ENCODE measurements around the gene CEP170. TPM values are rescaled to one million over a fixed set of nuclear protein-coding genes. Genes with fewer than 3 reads are reported as not detected.

CEP170 gene
- total RNA-seq, 1 donor from 2014 or later: 39.3 TPM

DNA sequence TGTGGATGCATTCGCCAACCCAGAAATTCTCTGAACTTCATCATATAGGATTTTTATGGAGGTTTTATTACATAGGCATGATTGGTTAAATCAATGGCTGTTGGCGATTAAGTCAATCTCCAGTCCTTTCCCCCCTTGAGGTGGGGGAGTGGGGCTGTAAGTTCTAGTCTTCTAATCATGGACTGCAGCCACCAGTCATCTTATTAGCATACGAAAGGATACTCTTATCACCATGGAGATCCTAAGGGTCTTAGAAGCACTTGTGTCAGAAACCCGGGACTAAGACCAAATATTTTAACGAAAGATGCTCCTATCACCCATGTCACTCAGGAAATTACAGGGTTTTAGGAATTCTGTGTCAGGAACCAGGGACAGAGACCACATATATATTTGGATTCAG, 37.0 kb upstream of the CEP170 start:
- H3K36me3 ChIP-seq: peaks cover 0 to 25% of the 10 kb centered on the region in 2 donors
- intact Hi-C loops (cut with DNase I): no loop called here

DNA sequence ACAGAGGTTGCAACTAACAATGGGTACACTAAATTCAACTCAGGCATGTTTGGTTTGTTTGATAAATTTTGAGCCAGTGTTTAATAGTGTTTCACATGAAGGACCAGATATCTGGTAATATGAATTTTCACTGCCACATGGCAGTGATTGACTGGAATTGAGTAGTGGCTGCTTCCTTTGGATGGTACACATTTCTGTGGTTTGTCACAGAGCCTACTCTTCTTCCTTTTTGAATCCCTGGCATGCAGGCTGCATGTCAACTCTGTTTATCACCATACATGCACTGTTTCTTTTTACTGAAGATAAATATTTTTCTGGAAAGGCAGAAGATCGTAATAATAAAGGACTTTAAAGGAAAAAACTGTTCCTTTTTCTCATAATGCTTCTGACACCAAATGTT, 36.2 kb upstream of the CEP170 start:
- DNase-seq (ENCODE audit: extremely low spot score in 2 of 2): no peak
- Histone ChIP-seq H3K4me3 (no peak overlapping the region), H3K27me3 (no peaks in the 10 kb centered on the region), H3K9me3 (no peaks in the 10 kb centered on the region), H3K4me1 (no peaks in the 10 kb centered on the region), H3K27ac (no peak overlapping the region), H3K36me3 (peaks cover 0 to 26% of the 10 kb centered on the region in 2 donors)
- intact Hi-C loops (cut with DNase I): no loop called here
- no peak for TF ChIP-seq CTCF (IDR thresholded peaks at IDR 0.05)
- TF ChIP-seq POLR2AphosphoS5 (IDR thresholded peaks at IDR 0.05; ENCODE audit: insufficient read depth in 1 of 2, low read depth in 1 of 2): no peak
- TF ChIP-seq POLR2A (IDR thresholded peaks at IDR 0.05): no peak

More for the DNA sequence above, 37.0 kb upstream of the CEP170 start:
- Histone ChIP-seq H3K27ac (no peak overlapping the region), H3K9me3 (no peaks in the 10 kb centered on the region), H3K4me1 (no peaks in the 10 kb centered on the region), H3K27me3 (no peaks in the 10 kb centered on the region), H3K4me3 (no peak overlapping the region)
- TF ChIP-seq CTCF (IDR thresholded peaks at IDR 0.05) (no peak), POLR2A (IDR thresholded peaks at IDR 0.05) (no peak), POLR2AphosphoS5 (IDR thresholded peaks at IDR 0.05; ENCODE audit: insufficient read depth in 1 of 2, low read depth in 1 of 2) (no peak)
- no peak for DNase-seq (ENCODE audit: extremely low spot score in 2 of 2)

GRCh38 chr1:243288062-243288461, 33.0 kb upstream of the CEP170 start:
- H3K36me3 ChIP-seq: peaks cover 0 to 13% of the 10 kb centered on the region in 2 donors
- no peaks in the 10 kb centered on the region for H3K27me3 ChIP-seq
- H3K4me1 ChIP-seq: no peaks in the 10 kb centered on the region
- intact Hi-C loops (cut with DNase I): no loop called here
- H3K4me3 ChIP-seq: no peak overlapping the region
- H3K27ac ChIP-seq: no peak overlapping the region
- TF ChIP-seq POLR2A (IDR thresholded peaks at IDR 0.05): no peak
- no peak for TF ChIP-seq CTCF (IDR thresholded peaks at IDR 0.05)
- no peak for TF ChIP-seq POLR2AphosphoS5 (IDR thresholded peaks at IDR 0.05; ENCODE audit: insufficient read depth in 1 of 2, low read depth in 1 of 2)
- DNase-seq (ENCODE audit: extremely low spot score in 2 of 2): no peak
- H3K9me3 ChIP-seq: no peaks in the 10 kb centered on the region

DNA sequence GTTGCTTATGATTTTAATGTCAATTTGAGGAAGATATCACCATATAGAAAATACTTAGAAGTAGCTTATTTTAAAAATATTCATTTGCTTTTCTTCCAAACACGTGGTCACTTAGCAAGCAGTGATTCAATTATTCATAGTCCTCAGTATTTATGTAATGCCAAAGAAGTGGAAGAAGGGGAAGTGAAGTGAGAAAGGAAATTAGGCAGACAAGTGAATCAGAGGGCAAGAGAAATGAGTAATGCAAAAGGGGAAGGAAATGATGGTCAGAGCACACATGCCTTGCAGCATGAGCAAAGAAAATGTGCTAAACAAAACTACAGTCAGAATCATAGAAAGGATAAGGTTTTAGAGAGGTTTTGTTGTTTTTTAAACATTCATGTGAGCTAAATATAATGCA, 32.6 kb upstream of the CEP170 start:
- intact Hi-C loops (cut with DNase I): no loop called here
- TF ChIP-seq POLR2AphosphoS5 (IDR thresholded peaks at IDR 0.05; ENCODE audit: insufficient read depth in 1 of 2, low read depth in 1 of 2): peak in 1 of 2 donors; percentile 41
- TF ChIP-seq CTCF (IDR thresholded peaks at IDR 0.05): no peak
- H3K36me3 ChIP-seq: peaks cover 0 to 9% of the 10 kb centered on the region in 2 donors
- no peaks in the 10 kb centered on the region for H3K27me3 ChIP-seq
- no peak overlapping the region for H3K27ac ChIP-seq
- H3K9me3 ChIP-seq: no peaks in the 10 kb centered on the region
- no peak overlapping the region for H3K4me3 ChIP-seq
- no peaks in the 10 kb centered on the region for H3K4me1 ChIP-seq
- DNase-seq (ENCODE audit: extremely low spot score in 2 of 2): no peak

GRCh38 chr1:243287123-243287460, 32.0 kb upstream of the CEP170 start:
- H3K4me3 ChIP-seq: no peak overlapping the region
- no peak for TF ChIP-seq POLR2AphosphoS5 (IDR thresholded peaks at IDR 0.05; ENCODE audit: insufficient read depth in 1 of 2, low read depth in 1 of 2)
- no peak for TF ChIP-seq POLR2A (IDR thresholded peaks at IDR 0.05)
- no peak for TF ChIP-seq CTCF (IDR thresholded peaks at IDR 0.05)
- no peak for DNase-seq (ENCODE audit: extremely low spot score in 2 of 2)
- intact Hi-C loops (cut with DNase I): no loop called here
- H3K27ac ChIP-seq: no peak overlapping the region
- H3K9me3 ChIP-seq: no peaks in the 10 kb centered on the region
- peaks cover 0 to 6% of the 10 kb centered on the region in 2 donors for H3K36me3 ChIP-seq
- no peaks in the 10 kb centered on the region for H3K4me1 ChIP-seq
- no peaks in the 10 kb centered on the region for H3K27me3 ChIP-seq
